NOMO-1 treated with dmso at 0.1 percent for 144 hours (cell line): ENCODE results near the gene RBM20.

ENCODE experiments used
- DNase-seq: peaks from one replicate; lab custom pipeline; 2025; ENCODE audit not compliant: unreplicated experiment; lab: John Stamatoyannopoulos, UW

Gene RBM20

GRCh38 chr10:110847374-110847773, 203.2 kb downstream of the RBM20 start:
- DNase-seq = no peak

GRCh38 chr10:110848106-110848505, 204.0 kb downstream of the RBM20 start:
- DNase-seq = no peak

DNA sequence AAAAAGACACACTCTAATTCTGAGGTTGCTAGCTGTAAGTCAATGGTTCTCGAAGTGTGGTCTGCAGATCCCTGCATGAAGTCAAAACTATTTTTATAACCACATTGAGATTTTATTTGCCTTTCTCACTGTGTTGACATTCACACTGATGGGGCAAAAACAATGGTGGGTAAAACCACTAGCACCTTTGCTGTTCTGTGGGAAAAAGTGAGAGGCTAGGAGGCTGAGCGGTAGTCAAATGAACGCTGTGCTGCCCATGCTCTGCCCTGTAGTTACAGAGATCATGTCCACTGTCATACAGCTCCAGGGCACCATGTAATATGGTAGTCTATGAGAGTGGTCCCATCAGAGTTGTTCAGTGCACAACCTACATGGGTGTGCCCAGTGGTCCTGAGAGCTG, 206.0 kb downstream of the RBM20 start:
- no peak for DNase-seq

- peak; percentile 41 for DNase-seq
Observed at GRCh38 chr10:110851020-110851612, 207.0 kb downstream of the RBM20 start.

GRCh38 chr10:110852255-110852896, 208.2 kb downstream of the RBM20 start:
- DNase-seq = no peak

DNA sequence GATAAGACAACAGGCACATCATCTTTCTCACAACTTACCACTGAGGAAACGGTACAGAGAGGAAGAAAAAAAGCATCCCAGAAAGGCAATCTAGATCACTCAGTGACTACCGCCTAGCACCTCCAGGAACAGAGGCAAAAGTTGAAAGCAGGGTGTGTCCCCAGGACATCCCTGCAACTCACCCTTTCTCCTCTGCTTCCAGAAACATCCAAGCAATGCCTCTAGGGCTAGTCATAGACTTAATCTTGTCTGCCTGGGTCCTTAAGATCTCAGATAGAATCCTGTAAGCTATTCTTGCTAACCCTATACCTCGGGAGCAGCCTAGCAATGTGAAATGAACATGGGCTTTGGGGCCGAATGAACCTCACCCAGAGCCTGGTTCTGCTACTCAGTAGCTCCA, 208.8 kb downstream of the RBM20 start:
- no peak for DNase-seq

GRCh38 chr10:110853921-110854605, 209.9 kb downstream of the RBM20 start:
- DNase-seq = no peak

DNA sequence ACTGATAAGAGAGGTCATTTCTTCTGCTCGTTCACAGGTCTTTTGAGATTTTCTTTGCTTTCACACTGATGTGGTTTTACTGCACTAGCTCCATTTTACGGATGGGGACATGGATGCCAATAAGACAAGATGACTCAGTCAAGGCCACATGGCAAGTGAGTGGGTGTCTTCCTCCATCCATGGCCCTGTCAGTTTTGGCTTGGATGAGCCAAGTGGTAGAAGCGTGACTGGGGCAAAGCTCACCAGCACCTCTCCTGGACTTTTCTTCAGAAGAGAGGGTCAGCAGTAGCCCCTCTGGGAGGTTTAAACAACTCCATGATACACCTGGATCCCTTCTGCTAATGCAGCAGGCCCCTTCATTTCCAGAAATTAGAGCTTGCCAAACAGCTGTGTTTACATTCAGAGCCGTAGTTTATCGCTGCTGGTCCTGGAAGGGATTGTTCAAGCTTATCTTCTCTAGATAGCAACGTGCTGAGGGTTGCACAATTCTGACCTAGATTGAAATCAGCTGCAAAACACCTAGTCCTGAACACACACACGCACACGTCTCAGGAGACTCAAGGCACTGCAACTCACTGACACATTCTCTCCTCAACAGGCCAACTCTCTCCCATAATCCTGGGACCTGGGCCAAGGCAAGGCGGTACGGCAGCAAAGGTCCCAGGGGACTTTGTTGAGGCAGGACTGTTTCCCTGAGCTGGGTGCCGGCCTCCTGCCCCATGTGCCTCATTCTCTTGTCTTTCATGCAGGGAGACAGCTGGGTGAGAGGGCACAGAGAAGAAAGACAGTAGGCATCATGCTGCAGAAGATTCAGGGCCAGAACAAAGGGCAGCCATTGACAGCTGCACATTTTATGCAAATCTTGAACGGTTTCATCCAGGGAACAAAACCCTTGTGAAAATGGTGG, 213.4 kb downstream of the RBM20 start:
- no peak for DNase-seq

DNA sequence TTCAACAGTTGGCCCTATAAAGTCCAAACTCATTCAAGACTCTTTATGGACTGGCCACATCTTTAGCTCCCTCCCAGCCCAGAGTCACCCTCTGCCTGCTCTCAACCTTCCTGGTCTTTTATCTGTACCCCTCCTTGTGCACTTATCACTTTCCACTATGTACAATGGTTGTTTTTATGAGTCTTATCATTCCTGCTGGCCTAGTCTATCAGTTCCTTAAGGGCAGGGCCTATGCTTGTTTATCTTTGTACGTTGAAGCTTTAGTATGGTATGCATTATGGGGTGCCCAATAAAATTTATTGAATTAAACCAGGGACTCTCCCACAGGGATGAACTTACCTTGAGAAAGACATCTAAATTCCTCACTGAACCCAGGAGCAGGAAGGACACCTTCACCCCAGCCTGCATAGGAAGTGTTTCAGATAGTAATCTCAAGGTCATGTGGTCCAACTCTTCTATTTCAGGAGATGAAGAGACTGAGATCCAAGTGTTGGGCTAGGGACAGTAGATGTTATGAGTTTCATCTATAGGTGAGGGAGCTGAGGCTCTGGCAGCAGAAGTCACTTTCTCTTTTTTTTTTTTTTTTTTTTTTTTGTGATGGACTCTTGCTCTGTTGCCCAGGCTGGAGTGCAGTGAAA, 214.3 kb downstream of the RBM20 start:
- DNase-seq = no peak

- DNase-seq = no peak
Observed at GRCh38 chr10:110859206-110859972, 215.3 kb downstream of the RBM20 start.

DNA sequence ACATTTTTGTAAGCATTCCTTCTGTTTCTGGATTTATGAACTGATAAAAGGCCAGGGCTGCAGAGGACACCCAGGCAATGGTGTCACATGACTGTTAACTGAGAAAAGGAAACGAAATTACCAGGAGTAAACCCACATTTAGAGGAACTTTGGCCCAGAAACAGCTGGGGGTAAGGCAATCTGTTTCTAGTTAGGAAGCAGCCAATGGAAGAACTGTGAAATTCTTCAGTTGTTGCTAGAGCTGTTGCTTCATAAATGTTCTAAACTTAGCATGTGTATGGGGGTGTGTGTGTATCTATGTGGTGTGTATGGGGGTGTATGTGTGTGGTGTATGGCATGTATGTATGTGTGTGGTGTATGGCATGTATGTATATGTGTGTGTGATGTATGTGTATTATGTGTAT, 215.8 kb downstream of the RBM20 start:
- peak; percentile 88 for DNase-seq

GRCh38 chr10:110860576-110861241, 216.6 kb downstream of the RBM20 start:
- no peak for DNase-seq

DNA sequence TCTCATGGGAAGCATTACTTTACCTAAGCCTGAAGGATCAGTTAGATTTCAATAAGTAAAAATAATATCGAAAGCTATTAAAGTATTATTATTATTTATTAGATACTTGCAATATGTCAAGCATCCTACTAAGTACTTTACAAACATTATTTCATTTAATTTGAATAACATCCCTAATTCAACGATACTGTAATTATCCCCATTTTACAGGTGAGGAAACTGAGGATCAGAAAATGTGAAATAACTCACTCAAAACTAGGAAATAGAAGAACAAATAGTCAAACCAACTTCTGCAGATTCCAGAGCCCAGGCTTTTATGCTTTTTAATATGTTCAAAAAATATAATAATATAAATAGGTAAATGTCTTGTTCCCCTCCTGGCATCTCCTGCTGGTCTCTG, 217.3 kb downstream of the RBM20 start:
- no peak for DNase-seq

- DNase-seq = peak; percentile 23
Observed at GRCh38 chr10:110861930-110862649, 218.0 kb downstream of the RBM20 start.

- DNase-seq = no peak
Observed at GRCh38 chr10:110862961-110863360, 218.8 kb downstream of the RBM20 start.

- DNase-seq = no peak
Observed at GRCh38 chr10:110863361-110863760, 219.2 kb downstream of the RBM20 start.

DNA sequence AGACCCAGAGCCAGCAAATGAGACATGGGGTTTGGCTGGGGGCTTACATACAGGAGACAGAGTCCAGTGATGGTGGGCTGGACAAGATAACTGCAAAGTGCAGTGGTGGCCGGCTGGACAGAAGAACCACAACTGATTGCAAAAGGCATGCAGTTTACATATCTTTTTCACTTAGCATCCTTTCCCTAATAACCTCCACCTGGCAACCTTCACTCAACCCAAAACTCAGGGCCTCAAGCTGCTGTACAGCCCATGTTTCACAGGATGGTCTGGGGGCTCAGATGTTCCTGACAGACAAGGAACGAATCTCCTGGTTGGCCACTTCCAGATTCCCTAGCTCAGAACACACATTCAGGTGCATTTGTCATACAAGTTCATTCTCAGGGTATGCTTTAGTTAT, 219.8 kb downstream of the RBM20 start:
- no peak for DNase-seq

GRCh38 chr10:110864662-110865140, 220.6 kb downstream of the RBM20 start:
- peak; percentile 73 for DNase-seq
